ENCODE measurements around the gene PRKCA.

Gene PRKCA

GRCh38 chr17:66593116-66593515, 290.7 kb downstream of the PRKCA start:
- H3K4me3 ChIP-seq (replicated peaks; ENCODE audit: low read depth, low read length) = no peak overlapping the region
- DNase-seq (ENCODE audit: low read depth) = no peak

GRCh38 chr17:66595893-66596292, 293.5 kb downstream of the PRKCA start:
- no peak for DNase-seq (ENCODE audit: low read depth)
- no peak for TF ChIP-seq CTCF (IDR thresholded peaks at IDR 0.05; ENCODE audit: low read length, missing control alignments)
- H3K4me3 ChIP-seq (replicated peaks; ENCODE audit: low read depth, low read length) = no peak overlapping the region

More at GRCh38 chr17:66593116-66593515, 290.7 kb downstream of the PRKCA start:
- TF ChIP-seq CTCF (IDR thresholded peaks at IDR 0.05; ENCODE audit: low read length, missing control alignments) = no peak

- peak; percentile 80 for DNase-seq (ENCODE audit: low read depth)
- no peak for TF ChIP-seq CTCF (IDR thresholded peaks at IDR 0.05; ENCODE audit: low read length, missing control alignments)
- no peak overlapping the region for H3K4me3 ChIP-seq (replicated peaks; ENCODE audit: low read depth, low read length)
Observed at GRCh38 chr17:66602659-66603384, 300.4 kb downstream of the PRKCA start.

- no peak overlapping the region for H3K4me3 ChIP-seq (replicated peaks; ENCODE audit: low read depth, low read length)
- no peak for DNase-seq (ENCODE audit: low read depth)
- no peak for TF ChIP-seq CTCF (IDR thresholded peaks at IDR 0.05; ENCODE audit: low read length, missing control alignments)
Observed at GRCh38 chr17:66604376-66604775, 302.0 kb downstream of the PRKCA start.

- no peak overlapping the region for H3K4me3 ChIP-seq (replicated peaks; ENCODE audit: low read depth, low read length)
- TF ChIP-seq CTCF (IDR thresholded peaks at IDR 0.05; ENCODE audit: low read length, missing control alignments) = no peak
- DNase-seq (ENCODE audit: low read depth) = no peak
Observed at GRCh38 chr17:66605541-66605940, 303.1 kb downstream of the PRKCA start.

- DNase-seq (ENCODE audit: low read depth) = no peak
- TF ChIP-seq CTCF (IDR thresholded peaks at IDR 0.05; ENCODE audit: low read length, missing control alignments) = no peak
- H3K4me3 ChIP-seq (replicated peaks; ENCODE audit: low read depth, low read length) = no peak overlapping the region
Observed at GRCh38 chr17:66610361-66611133, 308.1 kb downstream of the PRKCA start.
